Panc1 (cell line): Measurements from ENCODE around the gene RFC5. TPM values are rescaled to one million over a fixed set of nuclear protein-coding genes. Genes with fewer than 3 reads are reported as not detected.
A peak's percentile ranks its signal among the peaks of the same experiment; 100 is the strongest.

Experiments used
- ATAC-seq: fragments of 200-7000 bp; cut with Tn5 transposase; 2 replicates; pipeline ENCODE4 v1.9.1; 2020; ENCODE audit warnings: mild to moderate bottlenecking, moderate library complexity
- BruUV-seq: library from RNA; stranded (reverse); fragments of 400-500 nt; replicated peaks from 2 replicates; lab custom pipeline; 2021; lab: Mats Ljungman, UMichigan
- CTCF ChIA-PET: fragments of 300-600 bp; sonication (Branson Sonifier 250); formaldehyde crosslinking; loops from one replicate; lab custom pipeline; 2022; ENCODE audit warnings: antibody characterized with exemption; lab: Charles Lee
- POLR2A ChIA-PET: fragments of 300-600 bp; sonication (Branson Sonifier 250); formaldehyde crosslinking; loops from one replicate; lab custom pipeline; 2022; ENCODE audit warnings: antibody characterized with exemption; lab: Charles Lee
- DNase-seq: peaks from one replicate; pipeline ENCODE4 v3.0.0-alpha.2; 2010; ENCODE audit warnings: low read depth, low spot score
- H3K27ac ChIP-seq: 2 replicates; pipeline ENCODE4 v1.5.1; 2011; ENCODE audit warnings: mild to moderate bottlenecking, low read length, inconsistent platforms
- H3K27me3 ChIP-seq: fragments of 200-500 bp; sonication (Bioruptor generic); 2 replicates; pipeline ENCODE4 v1.6.0; 2014; ENCODE audit warnings: low read length, inconsistent platforms; ENCODE audit not compliant: control insufficient read depth, insufficient read depth
- H3K36me3 ChIP-seq: fragments of 200-500 bp; sonication (Bioruptor generic); 2 replicates; pipeline ENCODE4 v1.5.1; 2014; ENCODE audit warnings: inconsistent platforms, mild to moderate bottlenecking, low read length, moderate library complexity; ENCODE audit not compliant: control insufficient read depth, insufficient read depth
- H3K4me1 ChIP-seq: 2 replicates; pipeline ENCODE4 v1.5.1; 2011; ENCODE audit warnings: inconsistent platforms, mild to moderate bottlenecking, low read length, moderate library complexity; ENCODE audit not compliant: control insufficient read depth, insufficient read depth
- H3K4me3 ChIP-seq, 2 experiments: 2 replicates each; pipeline ENCODE4 v1.5.1; 2011 to 2012; ENCODE audit warnings: low read depth in 2 of 2, low read length in 2 of 2, mild to moderate bottlenecking in 2 of 2, inconsistent platforms in 1 of 2, moderate library complexity in 1 of 2
- H3K9me3 ChIP-seq: fragments of 200-500 bp; sonication (Bioruptor generic); 2 replicates; pipeline ENCODE4 v1.5.1; 2014; ENCODE audit warnings: low read depth, mild to moderate bottlenecking, inconsistent platforms, low read length, moderate library complexity; ENCODE audit not compliant: control insufficient read depth, insufficient read depth
- CTCF ChIP-seq: fragments of 450-650 bp; IDR thresholded peaks from 2 replicates; pipeline ENCODE4 v1.5.1; 2017; ENCODE audit warnings: mild to moderate bottlenecking
- POLR2AphosphoS5 ChIP-seq: IDR thresholded peaks from 2 replicates; pipeline ENCODE4 v1.6.1; 2012; ENCODE audit warnings: mild to moderate bottlenecking, low read depth, low read length, moderate library complexity
- REST ChIP-seq, 2 experiments: IDR thresholded peaks; 2 replicates each; pipeline ENCODE4 v1.6.1; 2011 to 2012; ENCODE audit warnings: low read depth in 2 of 2, control low read depth in 1 of 2, low read length in 1 of 2, mild to moderate bottlenecking in 1 of 2, moderate library complexity in 1 of 2; ENCODE audit not compliant: insufficient read depth in 1 of 2
- SIN3A ChIP-seq: IDR thresholded peaks from 2 replicates; pipeline ENCODE4 v1.6.1; 2012; ENCODE audit warnings: low read depth, mild to moderate bottlenecking, low read length, moderate library complexity, borderline replicate concordance; ENCODE audit not compliant: insufficient read depth
- TCF7L2 ChIP-seq: IDR thresholded peaks from 2 replicates; pipeline ENCODE4 v1.6.1; 2011; ENCODE audit warnings: mild to moderate bottlenecking, low read depth, low read length, inconsistent platforms
- in situ Hi-C: cut with HindIII; loops from 2 replicates; pipeline ENCODE4 v1.10.0; 2016; ENCODE audit warnings: low sequenced_read_pairs, low pct_unique_long_range_greater_than_20kb
- intact Hi-C: fragments of 100-400 bp; cut with micrococcal nuclease; formaldehyde crosslinking; loops from one replicate; pipeline ENCODE4 v1.10.0; 2022; ENCODE audit not compliant: unreplicated experiment
- total RNA-seq: library from RNA; stranded (reverse); gene quantifications from one replicate; pipeline ENCODE4 v1.2.1, GENCODE V29; 2021; ENCODE audit not compliant: unreplicated experiment

Gene RFC5
- total RNA-seq, 1 experiment from 2014 or later = 25.0 TPM

DNA sequence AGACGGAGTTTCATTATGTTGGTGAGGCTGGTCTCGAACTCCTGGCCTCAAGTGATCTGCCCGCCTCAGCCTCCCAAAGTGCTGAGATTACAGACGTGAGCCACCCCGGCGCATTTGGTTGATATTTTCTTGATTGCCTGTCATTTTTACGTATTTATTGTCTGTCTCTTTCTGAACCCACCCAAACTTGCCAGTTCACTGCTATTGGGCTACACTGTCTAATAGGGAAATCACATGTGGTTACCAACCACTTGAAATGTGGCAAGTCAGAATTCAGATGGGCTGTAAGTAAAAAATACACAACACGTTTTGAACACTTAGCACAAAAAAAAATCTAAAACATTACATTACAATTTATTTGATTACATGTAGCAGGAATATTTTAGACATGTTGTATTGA lies 42.4 kb downstream of the RFC5 start:
- peak overlapping the region; percentile 68 to 82 for H3K4me3 ChIP-seq
- H3K36me3 ChIP-seq = no peaks in the 10 kb centered on the region; the same call in 1 of the 2 replicates
- H3K27me3 ChIP-seq = no peaks in the 10 kb centered on the region
- in situ Hi-C loops = no loop called here
- ChIA-PET POLR2A (no interaction called here), CTCF (no interaction called here)
- DNase-seq (no peak), ATAC-seq (no peak)
- TF ChIP-seq POLR2AphosphoS5 (no peak), SIN3A (no peak), CTCF (no peak), REST (IDR thresholded peaks at IDR 0.05; ENCODE audit: insufficient read depth in 1 of 2, low read depth in 2 of 2, low read length in 1 of 2) (no peak), TCF7L2 (no peak)
- no peaks in the 10 kb centered on the region for H3K9me3 ChIP-seq
- BruUV-seq = no TSS peak
- H3K27ac ChIP-seq = peak overlapping the region; percentile 98
- intact Hi-C loops = no loop called here
- H3K4me1 ChIP-seq = peaks cover 71% of the 10 kb centered on the region

GRCh38 chr12:118059341-118060191 lies 43.1 kb downstream of the RFC5 start:
- Histone ChIP-seq H3K4me1 (peaks cover 74% of the 10 kb centered on the region), H3K27ac (peak overlapping the region; percentile 98), H3K36me3 (no peaks in the 10 kb centered on the region; the same call in 1 of the 2 replicates), H3K27me3 (no peaks in the 10 kb centered on the region), H3K4me3 (peak overlapping the region; percentile 68 to 82), H3K9me3 (no peaks in the 10 kb centered on the region)
- intact Hi-C loops (no loop called here), in situ Hi-C loops (no loop called here)
- ChIA-PET CTCF (no interaction called here), POLR2A (no interaction called here)
- no peak for ATAC-seq
- BruUV-seq = no TSS peak
- TF ChIP-seq POLR2AphosphoS5 = no peak; the same call in 1 of the 2 replicates
- TF ChIP-seq CTCF = no peak
- TF ChIP-seq SIN3A = 0 out of 2 replicates have a peak, but pooled peaks have one; percentile 9
- no peak for DNase-seq
